ENCODE results near the gene CYP4F11. TPM values are rescaled to one million over a fixed set of nuclear protein-coding genes. Genes with fewer than 3 reads are reported as not detected.
"Not testable (repeated sequence)": the region's sequence is repeated elsewhere in the genome, so short reads cannot be mapped to it uniquely, and the experiment has no call there.

Gene CYP4F11
- total RNA-seq, 6 experiments from 2014 or later, result 55.3 to 95.8 (median 84.5) TPM

DNA sequence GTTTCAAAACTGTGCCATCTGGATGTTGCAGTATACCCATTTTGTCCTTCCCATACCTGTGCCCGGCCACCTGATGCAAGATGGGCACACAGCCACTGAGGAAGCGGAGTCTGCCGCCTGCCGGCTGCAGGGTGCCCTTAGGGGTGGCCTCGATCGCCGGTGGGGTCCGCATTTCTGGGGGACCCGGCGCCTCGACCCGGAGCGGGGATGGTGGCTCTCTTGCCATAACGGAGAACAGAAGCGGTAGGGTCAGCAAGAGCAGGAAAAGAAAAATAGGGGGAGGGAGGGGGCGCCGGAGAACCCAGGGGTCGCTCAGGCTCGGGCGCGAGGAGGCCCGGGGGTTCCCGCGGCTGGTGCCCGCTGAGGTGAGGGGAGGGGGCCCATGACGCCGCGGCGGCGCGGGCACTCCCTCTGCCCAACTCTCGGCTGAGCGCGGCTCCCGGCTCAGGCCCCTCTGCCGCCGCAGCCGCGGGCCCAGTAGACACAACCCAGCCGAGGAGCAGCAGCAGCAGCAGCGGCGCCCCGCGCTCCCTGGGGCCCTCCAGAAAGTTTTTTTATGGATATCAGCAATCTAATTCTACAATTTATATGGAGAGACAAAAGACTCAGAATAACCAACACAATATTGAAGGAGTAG lies 22.6 kb downstream of the CYP4F11 start:
- ATAC-seq, result peak in 3 of 4 donors; percentile 21 to 49 (median 33)
- 33% methylated on average over 8 of the region's 44 CpGs for WGBS (ENCODE audit: insufficient coverage, low coverage, low lambda C conversion rate, missing lambda C conversion rate)

GRCh38 chr19:15905026-15905425 lies 29.3 kb downstream of the CYP4F11 start:
- Histone ChIP-seq H3K4me1 (no peaks in the 10 kb centered on the region), H3K27ac (no peak overlapping the region), H3K9me3 (no peaks in the 10 kb centered on the region), H3K36me3 (no peaks in the 10 kb centered on the region), H3K4me3 (no peak overlapping the region), H3K27me3 (no peaks in the 10 kb centered on the region)
- ATAC-seq (no peak), DNase-seq (no peak)
- TF ChIP-seq POLR2A (IDR thresholded peaks at IDR 0.05) (no peak), CTCF (IDR thresholded peaks at IDR 0.05) (no peak)
- intact Hi-C loops (cut with DNase I), result no loop called here

More for the DNA sequence above, 22.6 kb downstream of the CYP4F11 start:
- no peak for DNase-seq
- Histone ChIP-seq H3K36me3 (peaks cover 0 to 21% (median 9%) of the 10 kb centered on the region in 4 donors), H3K9me3 (no peaks in the 10 kb centered on the region), H3K27me3 (no peaks in the 10 kb centered on the region), H3K27ac (no peak overlapping the region), H3K4me1 (no peaks in the 10 kb centered on the region), H3K4me3 (no peak overlapping the region)
- intact Hi-C loops (cut with DNase I), result no loop called here
- TF ChIP-seq CTCF (IDR thresholded peaks at IDR 0.05), result no peak
- no peak for TF ChIP-seq POLR2A (IDR thresholded peaks at IDR 0.05)

DNA sequence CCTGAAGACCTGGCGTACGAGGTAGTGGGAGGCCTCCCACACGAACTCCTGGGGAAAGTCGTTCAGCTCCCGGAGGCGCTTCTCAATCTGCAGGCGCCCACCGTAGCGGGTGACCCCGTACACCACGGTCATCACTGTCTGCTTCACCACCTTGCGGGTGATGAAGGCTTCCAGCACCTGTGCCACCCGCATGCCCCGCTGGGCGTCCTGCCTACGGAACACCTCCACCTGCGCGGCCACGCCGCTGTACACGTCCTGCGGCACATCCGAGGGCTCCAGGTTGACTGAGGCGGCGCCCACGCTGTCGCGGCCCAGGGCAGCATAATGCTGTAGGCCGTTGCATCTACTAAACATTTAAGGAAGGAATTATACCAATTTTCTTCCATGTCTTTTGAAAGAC lies 31.4 kb downstream of the CYP4F11 start:
- H3K36me3 ChIP-seq; ATAC-seq; H3K27ac ChIP-seq; intact Hi-C loops (cut with DNase I); DNase-seq; H3K4me3 ChIP-seq; H3K27me3 ChIP-seq; H3K9me3 ChIP-seq; H3K4me1 ChIP-seq: not testable (repeated sequence)
- 92% methylated on average over 9 of the region's 29 CpGs for WGBS (ENCODE audit: insufficient coverage, low coverage, low lambda C conversion rate, missing lambda C conversion rate)

GRCh38 chr19:15902254-15902653 lies 32.1 kb downstream of the CYP4F11 start:
- H3K4me3 ChIP-seq, result no peak overlapping the region
- TF ChIP-seq CTCF (IDR thresholded peaks at IDR 0.05), result no peak
- TF ChIP-seq POLR2A (IDR thresholded peaks at IDR 0.05), result no peak
- peak in 1 of 3 donors; percentile 27 for DNase-seq
- no peak overlapping the region for H3K27ac ChIP-seq
- no peak for ATAC-seq
- H3K36me3 ChIP-seq, result no peaks in the 10 kb centered on the region
- 21% methylated on average over 5 of the region's 11 CpGs for WGBS (ENCODE audit: insufficient coverage, low coverage, low lambda C conversion rate, missing lambda C conversion rate)
- H3K27me3 ChIP-seq, result no peaks in the 10 kb centered on the region
- intact Hi-C loops (cut with DNase I), result no loop called here
- H3K4me1 ChIP-seq, result peaks cover 0 to 1% (median 0%) of the 10 kb centered on the region in 4 donors
- H3K9me3 ChIP-seq, result no peaks in the 10 kb centered on the region

- intact Hi-C loops (cut with DNase I), result no loop called here
- no peak overlapping the region for H3K4me3 ChIP-seq
- H3K4me1 ChIP-seq, result peaks cover 0 to 12% (median 3%) of the 10 kb centered on the region in 4 donors
- no peaks in the 10 kb centered on the region for H3K9me3 ChIP-seq
- no peaks in the 10 kb centered on the region for H3K36me3 ChIP-seq
- 74% methylated on average over 10 of the region's 11 CpGs for WGBS (ENCODE audit: insufficient coverage, low coverage, low lambda C conversion rate, missing lambda C conversion rate)
- ATAC-seq (no peak), DNase-seq (no peak)
- no peaks in the 10 kb centered on the region for H3K27me3 ChIP-seq
- no peak overlapping the region for H3K27ac ChIP-seq
- TF ChIP-seq POLR2A (IDR thresholded peaks at IDR 0.05), result no peak
- TF ChIP-seq CTCF (IDR thresholded peaks at IDR 0.05), result no peak
Observed at GRCh38 chr19:15900504-15900903, 33.8 kb downstream of the CYP4F11 start.

- H3K36me3 ChIP-seq; ATAC-seq; intact Hi-C loops (cut with DNase I); DNase-seq; H3K27me3 ChIP-seq; H3K9me3 ChIP-seq; H3K27ac ChIP-seq; H3K4me3 ChIP-seq: not testable (repeated sequence)
- 66% methylated on average over 4 of the region's 15 CpGs for WGBS (ENCODE audit: insufficient coverage, low coverage, low lambda C conversion rate, missing lambda C conversion rate)
- peaks cover 0 to 12% (median 3%) of the 10 kb centered on the region in 4 donors for H3K4me1 ChIP-seq
Observed at GRCh38 chr19:15900032-15900431, 34.3 kb downstream of the CYP4F11 start.

- peaks cover 0 to 12% (median 3%) of the 10 kb centered on the region in 4 donors for H3K4me1 ChIP-seq
- DNase-seq; H3K9me3 ChIP-seq; H3K27ac ChIP-seq; ATAC-seq; H3K36me3 ChIP-seq; H3K27me3 ChIP-seq; intact Hi-C loops (cut with DNase I); H3K4me3 ChIP-seq: not testable (repeated sequence)
- WGBS (ENCODE audit: insufficient coverage, low coverage, low lambda C conversion rate, missing lambda C conversion rate), result 81% methylated on average over 6 of the region's 30 CpGs
Observed at GRCh38 chr19:15899561-15899960, 34.8 kb downstream of the CYP4F11 start.
